ENCODE data around the gene SH3PXD2A.

The SH3PXD2A gene

DNA sequence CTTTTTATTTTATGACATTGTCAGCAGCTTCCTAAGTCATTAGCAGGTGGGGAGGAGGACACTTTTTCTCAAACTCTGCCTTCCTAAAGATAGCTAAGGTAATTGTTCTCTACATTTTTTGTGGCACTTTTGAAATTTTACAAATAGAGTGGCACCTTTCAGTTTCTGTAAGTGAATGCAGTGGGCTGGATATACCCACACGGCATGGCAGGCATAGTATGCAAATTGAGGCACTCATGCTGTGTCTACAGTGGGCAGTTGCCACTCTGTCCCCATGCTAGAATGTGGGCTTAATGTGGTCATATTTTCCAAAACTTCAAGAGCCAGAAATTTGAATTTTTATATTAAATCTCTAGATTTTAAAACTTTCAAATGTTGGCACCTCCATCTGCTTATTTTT lies 12.8 kb upstream of the SH3PXD2A start:
- Histone ChIP-seq H3K4me3 (no peak overlapping the region), H3K27ac (no peak overlapping the region)
- DNase-seq (ENCODE audit: low spot score), result no peak
- no peak for TF ChIP-seq CTCF (IDR thresholded peaks at IDR 0.05)

GRCh38 chr10:103861505-103861904 lies 6.1 kb upstream of the SH3PXD2A start:
- DNase-seq (ENCODE audit: low spot score), result no peak
- TF ChIP-seq CTCF (IDR thresholded peaks at IDR 0.05), result no peak
- Histone ChIP-seq H3K4me3 (no peak overlapping the region), H3K27ac (no peak overlapping the region)

DNA sequence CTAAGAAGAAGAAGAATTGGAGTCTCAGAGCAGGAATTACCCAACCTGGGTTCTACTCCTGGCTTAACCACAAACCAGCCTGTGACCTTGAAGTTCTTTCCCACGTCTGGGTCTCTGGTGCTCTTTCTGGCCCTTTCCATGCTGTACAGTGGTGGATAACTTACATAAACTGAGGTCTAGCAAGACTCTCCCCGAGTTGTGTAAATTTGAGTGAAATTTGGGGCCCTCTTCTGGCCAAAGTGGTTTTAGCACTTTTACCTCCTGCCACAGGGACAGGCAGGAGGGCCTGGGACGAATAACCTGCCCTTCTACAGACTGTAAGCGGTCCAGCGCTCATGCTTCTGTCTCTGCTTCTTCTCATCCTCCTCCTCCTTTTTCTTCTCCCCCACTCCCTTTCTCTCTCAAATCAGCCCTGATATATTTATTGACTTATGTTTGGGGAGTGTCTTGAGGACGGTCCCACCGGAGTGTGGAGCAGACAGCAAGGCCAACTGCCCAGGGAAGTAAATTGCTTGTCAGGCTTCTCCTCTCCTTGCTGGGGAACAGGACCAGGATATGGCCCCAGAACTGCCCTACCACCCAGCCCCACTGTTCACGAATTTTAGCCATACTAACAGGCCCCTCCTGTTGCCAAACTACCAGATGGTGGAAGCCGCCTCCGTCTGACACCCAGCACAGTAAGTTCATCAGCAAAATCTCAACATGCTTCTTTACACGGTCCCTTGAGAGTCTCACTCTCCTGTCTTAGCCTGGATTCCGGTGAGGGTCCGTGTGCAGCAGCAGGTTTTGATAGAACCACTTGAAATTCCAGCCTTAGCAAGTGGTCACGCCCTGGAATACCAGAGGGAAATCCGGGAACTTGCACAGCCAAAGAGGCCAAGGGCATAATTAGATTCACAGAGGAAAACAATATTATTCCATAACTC lies 4.0 kb upstream of the SH3PXD2A start:
- peak; percentile 43 for TF ChIP-seq CTCF (IDR thresholded peaks at IDR 0.05)
- no peak overlapping the region for H3K4me3 ChIP-seq
- no peak for DNase-seq (ENCODE audit: low spot score)
- no peak overlapping the region for H3K27ac ChIP-seq

GRCh38 chr10:103858360-103858759 lies 3.0 kb upstream of the SH3PXD2A start:
- DNase-seq (ENCODE audit: low spot score), result no peak

GRCh38 chr10:103856797-103857170 lies 1.4 kb upstream of the SH3PXD2A start:
- Histone ChIP-seq H3K27ac (no peak overlapping the region), H3K4me3 (no peak overlapping the region)
- no peak for DNase-seq (ENCODE audit: low spot score)
- no peak for TF ChIP-seq CTCF (IDR thresholded peaks at IDR 0.05)

More at GRCh38 chr10:103858360-103858759, 3.0 kb upstream of the SH3PXD2A start:
- TF ChIP-seq CTCF (IDR thresholded peaks at IDR 0.05), result no peak
- Histone ChIP-seq H3K4me3 (no peak overlapping the region), H3K27ac (no peak overlapping the region)

DNA sequence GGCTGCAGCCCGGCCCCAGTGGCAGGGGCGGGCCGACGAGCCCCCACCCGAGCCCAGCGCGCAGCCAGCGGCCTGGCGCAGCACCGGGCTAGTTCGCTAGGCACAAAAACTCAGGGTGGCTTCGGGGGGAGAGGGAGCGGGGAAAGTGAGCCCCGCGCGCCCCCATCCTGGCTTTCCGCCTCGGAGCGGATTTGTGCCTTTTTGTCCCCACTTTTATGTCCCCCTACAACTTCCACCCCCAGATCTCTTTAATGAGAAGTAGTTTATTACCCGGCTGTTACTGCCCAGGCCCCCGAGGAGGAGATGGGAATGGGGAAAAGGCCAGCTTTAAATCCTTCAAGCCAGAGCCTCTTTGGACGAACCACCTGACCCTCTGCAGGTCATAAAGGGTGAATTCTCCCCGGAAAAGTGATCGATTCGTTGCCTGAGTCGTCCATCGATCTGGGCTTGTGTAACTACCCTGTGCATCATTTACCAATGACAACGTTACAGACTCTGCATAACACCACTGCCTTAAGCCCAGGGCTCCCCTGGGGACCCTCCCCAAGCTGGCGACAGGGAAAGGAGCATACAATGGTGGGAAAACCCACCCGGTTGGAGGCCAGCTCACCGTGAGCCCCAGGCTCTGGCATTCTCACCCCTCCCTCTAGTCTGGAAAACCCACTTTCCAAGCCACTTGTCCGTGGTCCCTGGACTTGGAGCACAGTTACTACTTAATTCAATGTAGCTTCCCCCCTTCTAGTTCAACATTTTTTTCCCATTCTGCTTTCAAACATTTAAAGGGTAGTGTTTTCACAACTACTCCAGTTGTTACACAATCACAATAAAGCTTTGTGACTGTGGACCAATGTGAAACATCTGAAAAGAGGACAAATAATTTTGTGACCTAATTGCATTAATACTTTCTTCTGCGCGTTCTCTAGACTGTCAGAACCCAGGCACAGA lies 748 bp upstream of the SH3PXD2A start:
- Histone ChIP-seq H3K4me3 (peak overlapping the region; percentile 87), H3K27ac (peak overlapping the region; percentile 63 to 86)
- no peak for TF ChIP-seq CTCF (IDR thresholded peaks at IDR 0.05)
- no peak for DNase-seq (ENCODE audit: low spot score)
